Stomach (tissue), 4 donors: ENCODE measurements around the gene VPS72.

Experiments
- CTCF ChIP-seq, 7 experiments: fragments of 450-650 bp in 4 of 7; fragments of 200-600 bp in 3 of 7; sonication (generic) in 3 of 7; IDR thresholded peaks; one replicate each; pipeline ENCODE4 v1.5.1; 2016 to 2019; ENCODE audit warnings: antibody characterized with exemption in 7 of 7, control low read depth in 2 of 7, mild to moderate bottlenecking in 1 of 7
- POLR2A ChIP-seq, 4 donors: fragments of 450-650 bp; IDR thresholded peaks; one replicate each; pipeline ENCODE4 v1.6.1; 2016; ENCODE audit warnings: antibody characterized with exemption in 4 of 4, control low read depth in 2 of 4, mild to moderate bottlenecking in 1 of 4, moderate library complexity in 1 of 4

- TF ChIP-seq POLR2A (IDR thresholded peaks at IDR 0.05), result no peak
- TF ChIP-seq CTCF (IDR thresholded peaks at IDR 0.05), result no peak
Observed at GRCh38 chr1:151237678-151238466, 47.9 kb upstream of the VPS72 start.
